Measurements from ENCODE around the gene STK40.

GRCh38 chr1:36344395-36344680 is 41.4 kb downstream of the STK40 start:
- TF ChIP-seq, protein P1, sequence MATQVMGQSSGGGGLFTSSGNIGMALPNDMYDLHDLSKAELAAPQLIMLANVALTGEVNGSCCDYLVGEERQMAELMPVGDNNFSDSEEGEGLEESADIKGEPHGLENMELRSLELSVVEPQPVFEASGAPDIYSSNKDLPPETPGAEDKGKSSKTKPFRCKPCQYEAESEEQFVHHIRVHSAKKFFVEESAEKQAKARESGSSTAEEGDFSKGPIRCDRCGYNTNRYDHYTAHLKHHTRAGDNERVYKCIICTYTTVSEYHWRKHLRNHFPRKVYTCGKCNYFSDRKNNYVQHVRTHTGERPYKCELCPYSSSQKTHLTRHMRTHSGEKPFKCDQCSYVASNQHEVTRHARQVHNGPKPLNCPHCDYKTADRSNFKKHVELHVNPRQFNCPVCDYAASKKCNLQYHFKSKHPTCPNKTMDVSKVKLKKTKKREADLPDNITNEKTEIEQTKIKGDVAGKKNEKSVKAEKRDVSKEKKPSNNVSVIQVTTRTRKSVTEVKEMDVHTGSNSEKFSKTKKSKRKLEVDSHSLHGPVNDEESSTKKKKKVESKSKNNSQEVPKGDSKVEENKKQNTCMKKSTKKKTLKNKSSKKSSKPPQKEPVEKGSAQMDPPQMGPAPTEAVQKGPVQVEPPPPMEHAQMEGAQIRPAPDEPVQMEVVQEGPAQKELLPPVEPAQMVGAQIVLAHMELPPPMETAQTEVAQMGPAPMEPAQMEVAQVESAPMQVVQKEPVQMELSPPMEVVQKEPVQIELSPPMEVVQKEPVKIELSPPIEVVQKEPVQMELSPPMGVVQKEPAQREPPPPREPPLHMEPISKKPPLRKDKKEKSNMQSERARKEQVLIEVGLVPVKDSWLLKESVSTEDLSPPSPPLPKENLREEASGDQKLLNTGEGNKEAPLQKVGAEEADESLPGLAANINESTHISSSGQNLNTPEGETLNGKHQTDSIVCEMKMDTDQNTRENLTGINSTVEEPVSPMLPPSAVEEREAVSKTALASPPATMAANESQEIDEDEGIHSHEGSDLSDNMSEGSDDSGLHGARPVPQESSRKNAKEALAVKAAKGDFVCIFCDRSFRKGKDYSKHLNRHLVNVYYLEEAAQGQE (IDR thresholded peaks at IDR 0.05; ENCODE audit: insufficient read depth in 1 of 2, low read depth in 2 of 2, low read length in 1 of 2) = no peak
- TF ChIP-seq CTCF (IDR thresholded peaks at IDR 0.05) (no peak), POLR2AphosphoS5 (IDR thresholded peaks at IDR 0.05; ENCODE audit: low read depth, low read length) (no peak), TCF7L2 (IDR thresholded peaks at IDR 0.05; ENCODE audit: low read depth, low read length) (no peak)

Measured in Panc1 (cell line).